ENCODE measurements around the gene FBXO47. TPM values are rescaled to one million over a fixed set of nuclear protein-coding genes. Genes with fewer than 3 reads are reported as not detected.

The FBXO47 gene, protein sequence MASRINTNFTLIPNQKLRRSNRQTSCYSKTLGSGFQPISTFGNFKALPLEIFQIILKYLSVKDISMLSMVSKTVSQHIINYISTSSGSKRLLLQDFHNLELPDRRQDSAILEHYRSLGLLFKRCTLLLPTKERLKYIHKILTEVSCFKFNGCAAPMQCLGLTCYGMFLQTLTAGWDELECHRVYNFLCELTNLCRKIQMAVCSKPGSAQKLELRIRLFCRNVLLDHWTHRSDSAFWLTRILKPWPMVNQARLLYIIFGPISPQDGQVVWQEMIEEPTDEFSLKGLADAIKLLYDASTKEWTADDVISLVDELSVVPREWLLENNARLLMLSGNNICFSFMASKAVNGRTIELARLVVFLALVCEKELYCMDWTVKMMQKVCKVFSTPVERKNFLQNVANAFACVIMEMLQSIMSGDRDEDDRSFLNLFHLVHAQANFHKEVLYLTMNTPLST
- under 1 TPM; 0.14 to 0.15 TPM for total RNA-seq

DNA sequence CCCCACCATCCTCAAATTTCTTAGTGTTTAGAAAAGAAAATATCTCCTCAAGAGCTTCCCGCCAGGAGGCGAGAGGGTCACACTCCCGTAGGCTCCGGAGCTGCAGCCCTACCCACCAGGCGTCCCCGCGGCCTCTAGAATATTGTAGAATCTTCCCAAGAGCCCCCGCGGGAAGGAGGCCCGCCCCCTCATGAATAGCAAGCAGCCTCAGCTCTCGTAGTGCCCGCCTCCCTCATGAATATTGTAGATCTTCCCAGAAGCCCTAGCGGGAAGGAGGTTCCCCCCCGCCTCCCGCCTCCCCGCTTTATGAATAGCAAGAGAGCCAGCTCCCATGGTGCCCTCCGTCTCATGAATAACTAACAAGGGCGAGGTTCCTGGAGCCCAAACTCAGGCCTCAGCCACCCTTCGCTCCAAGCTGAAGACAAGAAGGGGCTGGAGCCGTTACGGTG is at the start of gene FBXO47:
Gene FBXO47, minus strand, starts transcription at position 114 of the 449 bp plus-strand sequence. CDS start 4,378 bp downstream, outside the sequence.
- Mint-ChIP-seq H3K9me3 (no peaks in the 10 kb centered on the region), H3K4me3 (peak within 1 kb of the TSS; percentile 75), H3K4me1 (ENCODE audit: low read depth) (peaks cover 12% of the 10 kb centered on the region), H3K27ac (peak within 1 kb of the TSS; percentile 87), H3K27me3 (ENCODE audit: low read depth) (no peaks in the 10 kb centered on the region), H3K36me3 (ENCODE audit: low read depth) (no peaks in the 10 kb centered on the region)
- CTCF ChIA-PET, result interaction anchor here (0.6 to 1.7 kb wide), 5 partner anchors 16 to 269 kb away, joined by 3 to 5 read pairs (median 4); no protein-coding TSS in a partner anchor
- intact Hi-C loops (cut with micrococcal nuclease), result loop anchor here (1.0 to 5.0 kb wide), 2 partner anchors 96 to 215 kb away; partner anchors contain the start of gene PSMB3
- peak; percentile 93 for DNase-seq

DNA sequence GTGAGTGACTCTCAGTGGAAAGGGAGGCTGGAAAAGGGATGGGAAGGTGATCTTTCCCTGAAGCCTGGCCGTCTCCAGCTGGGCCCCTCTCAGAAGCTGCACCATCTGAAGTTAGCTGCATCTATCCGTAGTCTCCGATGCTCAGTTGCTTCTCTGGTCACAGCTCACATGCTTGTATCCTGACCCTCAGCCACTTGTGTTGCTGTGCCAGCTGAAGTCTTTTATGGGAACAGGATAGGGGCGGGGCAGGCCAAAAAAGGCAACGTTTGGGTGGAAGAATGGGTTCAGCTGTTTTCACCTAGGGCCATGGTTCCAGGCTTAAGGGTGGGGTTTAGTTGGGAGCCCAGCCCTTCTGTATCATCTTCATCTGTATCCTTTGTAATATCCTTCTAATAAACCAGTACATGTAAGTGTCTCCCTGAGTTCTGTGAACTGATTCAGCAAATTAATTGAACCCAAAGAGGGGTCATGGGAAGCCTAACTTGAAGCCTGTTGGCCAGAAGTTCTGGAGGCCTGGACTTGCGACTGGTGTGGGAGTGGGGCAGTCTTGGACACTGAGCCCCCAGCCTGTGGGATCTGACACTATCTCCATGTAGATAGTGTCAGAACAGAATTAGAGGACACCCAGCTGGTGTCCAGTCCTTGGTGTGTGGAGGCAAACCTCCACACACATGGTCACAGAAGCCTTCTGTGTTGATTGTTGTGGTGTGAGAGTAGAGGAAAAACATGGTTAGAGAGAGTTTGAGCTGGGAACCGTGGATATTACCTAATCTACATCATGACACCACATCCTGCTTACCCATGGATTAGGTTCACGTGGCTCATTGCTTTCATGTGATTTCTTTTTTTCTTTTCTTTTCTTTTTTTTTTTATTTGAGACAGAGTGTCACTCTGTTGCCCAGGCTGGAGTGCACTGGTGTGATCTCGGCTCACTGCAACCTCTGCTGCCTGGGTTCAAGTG is 49.3 kb upstream of the FBXO47 start:
- Mint-ChIP-seq H3K4me3 (no peak overlapping the region), H3K4me1 (ENCODE audit: low read depth) (peaks cover 28% of the 10 kb centered on the region), H3K9me3 (no peaks in the 10 kb centered on the region), H3K27ac (peak overlapping the region; percentile 56), H3K27me3 (ENCODE audit: low read depth) (no peaks in the 10 kb centered on the region), H3K36me3 (ENCODE audit: low read depth) (no peaks in the 10 kb centered on the region)
- peak; percentile 24 for DNase-seq
- CTCF ChIA-PET, result interaction anchor here (3.4 kb wide), 1 partner anchor 33 kb away, joined by 37 read pairs; no protein-coding TSS in a partner anchor
- intact Hi-C loops (cut with micrococcal nuclease), result no loop called here

GRCh38 chr17:39015546-39015935 is 48.3 kb upstream of the FBXO47 start:
- Mint-ChIP-seq H3K4me3 (no peak overlapping the region), H3K4me1 (ENCODE audit: low read depth) (peaks cover 28% of the 10 kb centered on the region), H3K27ac (no peak overlapping the region), H3K27me3 (ENCODE audit: low read depth) (no peaks in the 10 kb centered on the region), H3K36me3 (ENCODE audit: low read depth) (no peaks in the 10 kb centered on the region), H3K9me3 (no peaks in the 10 kb centered on the region)
- CTCF ChIA-PET, result interaction anchor here (0.5 kb wide), 1 partner anchor 221 kb away, joined by 3 read pairs; no protein-coding TSS in a partner anchor
- intact Hi-C loops (cut with micrococcal nuclease), result no loop called here
- DNase-seq, result no peak

GRCh38 chr17:39014795-39015545 is 47.8 kb upstream of the FBXO47 start:
- Mint-ChIP-seq H3K27me3 (ENCODE audit: low read depth) (no peaks in the 10 kb centered on the region), H3K36me3 (ENCODE audit: low read depth) (no peaks in the 10 kb centered on the region), H3K4me1 (ENCODE audit: low read depth) (peaks cover 28% of the 10 kb centered on the region), H3K27ac (no peak overlapping the region), H3K4me3 (no peak overlapping the region), H3K9me3 (no peaks in the 10 kb centered on the region)
- CTCF ChIA-PET, result interaction anchor here (0.5 to 1.0 kb wide), 2 partner anchors 32 to 221 kb away, joined by 3 read pairs; no protein-coding TSS in a partner anchor
- DNase-seq, result no peak
- intact Hi-C loops (cut with micrococcal nuclease), result no loop called here

DNA sequence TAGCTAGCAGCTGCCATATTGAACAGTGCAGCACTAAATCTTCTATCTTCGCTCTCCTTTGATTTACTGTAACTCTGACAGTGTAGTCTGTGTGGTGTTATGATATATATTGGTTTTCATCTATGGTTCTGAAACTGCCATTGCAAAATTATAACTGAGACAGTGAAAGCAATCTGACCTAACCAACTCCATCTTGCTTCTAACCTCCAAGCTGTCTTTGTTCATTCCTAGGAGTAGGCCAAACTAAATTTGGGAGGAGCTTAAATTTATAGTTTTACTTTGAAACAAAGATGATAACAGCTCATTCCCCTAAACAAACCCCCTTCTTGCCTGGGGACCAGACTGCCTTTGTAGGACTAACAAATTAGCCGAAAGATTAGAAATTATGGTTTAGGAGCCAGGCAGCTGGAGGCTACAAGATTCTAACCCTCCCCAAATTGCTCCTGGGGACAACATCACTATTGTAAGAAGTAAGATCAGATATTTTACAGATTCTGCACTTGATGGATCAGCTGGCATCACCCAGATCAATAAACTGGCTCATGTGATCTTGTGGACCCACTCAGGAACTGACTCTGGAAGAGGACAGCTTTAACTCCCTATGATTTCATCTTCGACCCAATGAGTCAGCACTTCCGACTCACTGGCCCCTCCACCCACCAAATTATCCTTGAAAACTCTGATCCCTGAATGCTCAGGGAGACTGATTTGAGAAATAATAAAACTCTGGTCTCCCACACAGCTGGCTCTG is 47.0 kb upstream of the FBXO47 start:
- H3K27me3 Mint-ChIP-seq (ENCODE audit: low read depth), result no peaks in the 10 kb centered on the region

GRCh38 chr17:39012725-39013124 is 45.5 kb upstream of the FBXO47 start:
- Mint-ChIP-seq H3K27me3 (ENCODE audit: low read depth) (no peaks in the 10 kb centered on the region), H3K9me3 (no peaks in the 10 kb centered on the region), H3K4me3 (no peak overlapping the region), H3K36me3 (ENCODE audit: low read depth) (no peaks in the 10 kb centered on the region), H3K27ac (no peak overlapping the region), H3K4me1 (ENCODE audit: low read depth) (peaks cover 15% of the 10 kb centered on the region)
- intact Hi-C loops (cut with micrococcal nuclease), result no loop called here
- DNase-seq, result no peak
- CTCF ChIA-PET, result no interaction called here

More for the DNA sequence above, 47.0 kb upstream of the FBXO47 start:
- Mint-ChIP-seq H3K36me3 (ENCODE audit: low read depth) (no peaks in the 10 kb centered on the region), H3K27ac (no peak overlapping the region), H3K9me3 (no peaks in the 10 kb centered on the region), H3K4me3 (no peak overlapping the region), H3K4me1 (ENCODE audit: low read depth) (peaks cover 28% of the 10 kb centered on the region)
- intact Hi-C loops (cut with micrococcal nuclease), result no loop called here
- no peak for DNase-seq
- CTCF ChIA-PET, result interaction anchor here (1.0 kb wide), 1 partner anchor 31 kb away, joined by 3 read pairs; no protein-coding TSS in a partner anchor

GRCh38 chr17:39011907-39012468 is 44.8 kb upstream of the FBXO47 start:
- intact Hi-C loops (cut with micrococcal nuclease), result no loop called here

GRCh38 chr17:39009581-39010001 is 42.4 kb upstream of the FBXO47 start:
- no peaks in the 10 kb centered on the region for H3K36me3 Mint-ChIP-seq (ENCODE audit: low read depth)
- no peaks in the 10 kb centered on the region for H3K9me3 Mint-ChIP-seq
- no peaks in the 10 kb centered on the region for H3K27me3 Mint-ChIP-seq (ENCODE audit: low read depth)
- H3K4me1 Mint-ChIP-seq (ENCODE audit: low read depth), result peaks cover 3% of the 10 kb centered on the region
- intact Hi-C loops (cut with micrococcal nuclease), result no loop called here
- no peak overlapping the region for H3K27ac Mint-ChIP-seq
- H3K4me3 Mint-ChIP-seq, result no peak overlapping the region
- DNase-seq, result no peak
- CTCF ChIA-PET, result interaction anchor here (0.6 to 1.0 kb wide), 3 partner anchors 13 to 152 kb away, joined by 3 to 5 read pairs (median 3); no protein-coding TSS in a partner anchor

More at GRCh38 chr17:39011907-39012468, 44.8 kb upstream of the FBXO47 start:
- no peak for DNase-seq
- Mint-ChIP-seq H3K4me3 (no peak overlapping the region), H3K36me3 (ENCODE audit: low read depth) (no peaks in the 10 kb centered on the region), H3K27me3 (ENCODE audit: low read depth) (no peaks in the 10 kb centered on the region), H3K4me1 (ENCODE audit: low read depth) (peaks cover 9% of the 10 kb centered on the region), H3K9me3 (no peaks in the 10 kb centered on the region), H3K27ac (no peak overlapping the region)
- CTCF ChIA-PET, result no interaction called here

GRCh38 chr17:39008633-39009032 is 41.4 kb upstream of the FBXO47 start:
- Mint-ChIP-seq H3K36me3 (ENCODE audit: low read depth) (no peaks in the 10 kb centered on the region), H3K9me3 (peaks cover 1% of the 10 kb centered on the region), H3K27me3 (ENCODE audit: low read depth) (no peaks in the 10 kb centered on the region), H3K4me1 (ENCODE audit: low read depth) (peaks cover 7% of the 10 kb centered on the region), H3K4me3 (no peak overlapping the region), H3K27ac (no peak overlapping the region)
- intact Hi-C loops (cut with micrococcal nuclease), result no loop called here
- CTCF ChIA-PET, result no interaction called here
- no peak for DNase-seq

DNA sequence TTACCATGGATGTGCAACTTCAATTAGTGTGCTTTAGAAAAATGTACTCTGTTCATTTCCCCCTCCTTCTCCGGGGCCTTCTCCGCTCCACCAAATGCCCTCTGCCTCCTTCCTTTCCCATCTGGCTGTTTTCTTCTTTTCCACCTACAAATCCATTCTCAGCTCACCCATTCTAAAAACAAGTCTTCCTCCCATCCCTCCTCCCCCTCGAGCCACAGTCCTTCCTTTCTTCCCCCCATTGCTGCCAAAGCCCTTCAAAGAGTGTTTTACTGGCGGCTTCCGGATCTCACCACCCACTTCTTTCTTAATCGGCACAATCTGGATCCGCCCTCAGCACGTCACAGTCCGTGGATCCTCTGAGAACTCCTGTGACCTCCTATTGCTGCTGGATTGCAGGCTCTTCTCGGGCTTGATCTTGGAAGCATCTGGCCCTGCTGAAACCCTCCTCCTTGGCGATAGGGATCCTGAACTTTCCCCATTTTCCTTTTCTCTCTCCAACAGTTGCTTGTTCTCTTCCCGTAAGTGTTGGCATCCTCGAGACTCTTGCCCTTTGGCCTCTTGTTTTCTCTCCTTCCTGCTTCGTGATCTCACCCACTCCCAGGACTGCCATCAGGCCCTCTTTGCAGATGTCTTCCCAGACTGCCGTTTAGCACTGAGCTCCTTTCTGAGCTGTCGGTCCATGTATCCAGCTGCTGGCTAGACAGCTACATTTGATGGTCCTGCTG is 36.0 kb upstream of the FBXO47 start:
- H3K9me3 Mint-ChIP-seq, result peaks cover 3% of the 10 kb centered on the region
- intact Hi-C loops (cut with micrococcal nuclease), result no loop called here
- no peaks in the 10 kb centered on the region for H3K36me3 Mint-ChIP-seq (ENCODE audit: low read depth)
- H3K27ac Mint-ChIP-seq, result peak overlapping the region; percentile 71
- H3K4me1 Mint-ChIP-seq (ENCODE audit: low read depth), result peaks cover 30% of the 10 kb centered on the region
- peak; percentile 80 for DNase-seq
- H3K27me3 Mint-ChIP-seq (ENCODE audit: low read depth), result no peaks in the 10 kb centered on the region
- H3K4me3 Mint-ChIP-seq, result peak overlapping the region; percentile 65
- CTCF ChIA-PET, result interaction anchor here (1.1 kb wide), 1 partner anchor 53 kb away, joined by 6 read pairs; no protein-coding TSS in a partner anchor

Measured in activated naive CD4-positive, alpha-beta T cell treated with anti-CD3 and anti-CD28 coated beads for 36 hours (primary cell).